GM10847 (cell line): ENCODE results near the gene BRD4.

Experiments used
- POLR2A ChIP-seq: IDR thresholded peaks from 2 replicates; pipeline ENCODE4 v1.6.1; 2011; ENCODE audit not compliant: insufficient read length; ENCODE audit errors: extremely low read depth

BRD4 gene

GRCh38 chr19:15332311-15332996 lies at the start of gene BRD4:
Gene BRD4, minus strand, starts transcription at chr19:15332539. Its CDS starts 59,440 bp downstream, at chr19:15273099.
- peak; percentile 54 for TF ChIP-seq POLR2A

GRCh38 chr19:15381864-15382263 lies 49.5 kb upstream of the BRD4 start:
- no peak for TF ChIP-seq POLR2A

GRCh38 chr19:15381429-15381828 lies 49.1 kb upstream of the BRD4 start:
- TF ChIP-seq POLR2A: no peak

- TF ChIP-seq POLR2A: peak; percentile 23
Observed at GRCh38 chr19:15379999-15380647, 47.8 kb upstream of the BRD4 start.

- peak; percentile 45 for TF ChIP-seq POLR2A
Observed at GRCh38 chr19:15379083-15379998, 47.0 kb upstream of the BRD4 start, which contains the start of gene AKAP8. Gene AKAP8, minus strand, starts transcription at chr19:15379787. Its CDS starts 56 bp downstream, at chr19:15379731.

GRCh38 chr19:15378534-15379082 lies 46.3 kb upstream of the BRD4 start:
- TF ChIP-seq POLR2A: peak; percentile 10

GRCh38 chr19:15374796-15375440 lies 42.6 kb upstream of the BRD4 start:
- no peak for TF ChIP-seq POLR2A

GRCh38 chr19:15374105-15374651 lies 41.8 kb upstream of the BRD4 start:
- TF ChIP-seq POLR2A: no peak

GRCh38 chr19:15373644-15374043 lies 41.3 kb upstream of the BRD4 start:
- no peak for TF ChIP-seq POLR2A

- TF ChIP-seq POLR2A: no peak
Observed at GRCh38 chr19:15372891-15373301, 40.6 kb upstream of the BRD4 start.

GRCh38 chr19:15372470-15372869 lies 40.1 kb upstream of the BRD4 start:
- TF ChIP-seq POLR2A: no peak

- no peak for TF ChIP-seq POLR2A
Observed at GRCh38 chr19:15371786-15372380, 39.5 kb upstream of the BRD4 start.

- no peak for TF ChIP-seq POLR2A
Observed at GRCh38 chr19:15371119-15371518, 38.8 kb upstream of the BRD4 start.

- no peak for TF ChIP-seq POLR2A
Observed at GRCh38 chr19:15369594-15369891, 37.2 kb upstream of the BRD4 start.
